DMS 273 (cell line): ENCODE results near the gene P4HA1.

Experiments
- DNase-seq: peaks from one replicate; lab custom pipeline; 2025; ENCODE audit not compliant: unreplicated experiment; lab: John Stamatoyannopoulos, UW

The P4HA1 gene

DNA sequence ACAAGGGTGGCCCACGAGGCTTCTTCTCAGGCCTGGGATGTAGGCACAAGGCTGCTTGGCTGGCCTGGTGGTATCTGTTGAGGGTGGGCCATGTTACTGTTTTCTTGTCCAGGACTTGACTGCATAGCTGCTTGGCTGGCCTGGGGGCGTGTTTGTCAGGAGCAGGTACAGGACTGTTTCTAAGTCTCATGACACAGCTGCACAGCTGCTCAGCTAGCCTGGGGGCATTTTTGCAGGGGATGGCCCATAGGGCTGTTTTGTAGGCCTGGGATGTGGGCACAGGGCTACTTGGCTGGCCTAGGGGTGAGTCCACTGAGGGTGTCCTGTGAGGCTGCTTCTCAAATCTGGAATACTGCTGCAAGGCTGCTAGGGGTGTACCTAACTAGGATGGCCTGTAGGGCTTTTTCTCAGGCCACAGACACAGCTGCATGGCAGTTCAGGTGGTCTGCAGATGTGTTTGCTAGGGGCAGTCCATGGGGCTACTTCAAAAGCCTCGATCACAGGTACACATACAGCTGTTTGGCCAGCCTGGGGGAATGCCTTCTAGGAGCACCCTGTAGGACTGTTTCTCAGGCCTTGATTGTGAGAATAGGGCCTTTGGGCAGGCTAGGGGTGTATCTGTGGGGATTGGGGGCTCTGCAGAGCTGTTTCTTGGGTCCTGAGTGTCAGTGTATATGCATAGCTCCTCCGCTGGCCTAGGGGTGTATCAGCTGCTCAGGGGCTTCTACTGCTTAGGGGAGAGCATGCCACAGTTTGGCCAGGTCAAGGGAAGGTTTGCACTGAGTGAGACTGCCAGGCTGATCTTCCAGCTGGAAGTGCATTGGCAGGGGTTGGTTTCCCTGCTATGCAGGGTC, 115.4 kb downstream of the P4HA1 start:
- DNase-seq = no peak

DNA sequence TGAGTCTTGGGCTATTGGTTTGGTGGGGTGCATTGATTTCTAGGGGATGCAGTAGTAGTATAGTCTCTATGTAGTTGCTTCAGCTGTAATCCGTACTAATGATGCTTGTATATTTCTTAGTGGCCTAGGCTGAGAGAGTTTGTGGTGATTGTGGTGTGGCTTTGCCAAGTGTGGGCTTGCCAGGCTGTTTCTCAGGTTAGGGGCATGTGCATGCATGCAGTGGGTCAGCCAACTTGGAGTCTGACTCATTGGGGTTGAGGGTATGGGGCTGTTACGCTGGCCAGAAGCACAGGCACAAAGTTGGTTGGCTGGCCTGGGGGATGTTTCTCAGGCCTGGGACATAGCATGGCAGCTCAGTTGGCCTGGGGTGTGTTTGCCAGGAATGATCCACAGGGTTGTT, 116.3 kb downstream of the P4HA1 start:
- DNase-seq = no peak

DNA sequence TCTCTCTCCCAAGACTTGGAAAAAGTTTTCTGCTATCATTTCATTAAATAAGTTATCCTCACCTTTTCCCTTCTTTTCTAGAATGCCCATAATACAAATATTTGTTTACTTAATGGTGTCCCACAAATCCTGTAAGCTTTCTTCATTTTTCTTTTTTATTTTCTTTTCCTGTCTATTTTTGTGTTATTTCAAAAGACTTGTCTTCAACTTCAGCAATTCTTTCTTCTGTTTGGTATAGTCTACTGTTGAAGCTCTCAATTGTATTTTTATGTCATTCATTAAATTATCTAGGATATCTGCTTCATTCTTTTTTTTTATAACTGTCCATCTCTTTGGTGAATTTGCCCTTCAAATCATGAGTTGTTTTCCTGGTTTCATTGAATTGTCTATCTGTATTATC, 117.0 kb downstream of the P4HA1 start:
- no peak for DNase-seq

DNA sequence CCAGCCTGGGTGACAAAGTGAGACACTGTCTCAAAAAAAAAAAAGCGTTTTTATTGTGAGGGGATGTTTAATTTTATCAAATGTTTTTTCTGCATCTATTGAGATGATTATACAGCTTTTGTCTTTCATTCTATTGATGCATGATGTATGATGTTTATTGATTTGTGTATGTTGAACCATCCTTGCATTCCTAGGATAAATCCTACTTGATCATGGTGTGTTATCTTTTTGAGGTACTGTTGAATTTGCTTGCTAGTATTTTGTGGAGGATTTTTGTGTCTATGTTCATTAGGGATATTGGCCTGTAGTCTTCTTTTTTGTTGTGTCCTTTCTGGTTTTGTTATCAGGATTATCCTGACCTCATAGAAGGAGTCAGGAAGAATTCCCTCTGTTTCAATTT, 119.8 kb downstream of the P4HA1 start:
- DNase-seq = no peak
